HL-60 (cell line): ENCODE results near the gene MAGEE2.
"Not testable (repeated sequence)": the region's sequence is repeated elsewhere in the genome, so short reads cannot be mapped to it uniquely, and the experiment has no call there.

Source experiments
- DNase-seq, 2 experiments: peaks; one replicate each; pipeline ENCODE4 v3.0.0-alpha.2; 2010 to 2020; ENCODE audit warnings: low read depth in 1 of 2, low spot score in 1 of 2
- H3K27ac ChIP-seq: fragments of 250-450 bp; sonication (Bioruptor Pico); replicated peaks from 2 replicates; pipeline ENCODE4 v1.5.1; 2020; ENCODE audit warnings: mild to moderate bottlenecking, moderate library complexity
- H3K27me3 ChIP-seq: fragments of 250-450 bp; sonication (Bioruptor Pico); 2 replicates; pipeline ENCODE4 v1.5.1; 2021; ENCODE audit warnings: mild to moderate bottlenecking, moderate library complexity; ENCODE audit not compliant: insufficient read depth, poor library complexity, severe bottlenecking
- H3K4me3 ChIP-seq: replicated peaks from 2 replicates; pipeline ENCODE4 v1.5.1; 2011; ENCODE audit warnings: mild to moderate bottlenecking, control low read depth, low read length; ENCODE audit not compliant: insufficient read depth
- CTCF ChIP-seq: IDR thresholded peaks from one replicate; pipeline ENCODE4 v1.5.1; 2011; ENCODE audit warnings: low read length, control low read depth, inconsistent platforms; ENCODE audit not compliant: insufficient read depth
- GABPA ChIP-seq: IDR thresholded peaks from 2 replicates; pipeline ENCODE4 v1.6.1; 2012; ENCODE audit warnings: low read depth
- POLR2AphosphoS5 ChIP-seq: IDR thresholded peaks from 2 replicates; pipeline ENCODE4 v1.6.1; 2012; ENCODE audit warnings: low read depth
- REST ChIP-seq: IDR thresholded peaks from 2 replicates; pipeline ENCODE4 v1.6.1; 2012; ENCODE audit warnings: low read depth; ENCODE audit not compliant: insufficient replicate concordance
- SPI1 ChIP-seq: IDR thresholded peaks from 2 replicates; pipeline ENCODE4 v1.6.1; 2012; ENCODE audit warnings: low read depth, mild to moderate bottlenecking, borderline replicate concordance
- long read RNA-seq: library from polyadenylated mRNA; unstranded; transcript quantifications from one replicate; pipeline ENCODE4 v2.0.0, GENCODE V29; 2020

MAGEE2 gene
- long read RNA-seq, result 0 reads

DNA sequence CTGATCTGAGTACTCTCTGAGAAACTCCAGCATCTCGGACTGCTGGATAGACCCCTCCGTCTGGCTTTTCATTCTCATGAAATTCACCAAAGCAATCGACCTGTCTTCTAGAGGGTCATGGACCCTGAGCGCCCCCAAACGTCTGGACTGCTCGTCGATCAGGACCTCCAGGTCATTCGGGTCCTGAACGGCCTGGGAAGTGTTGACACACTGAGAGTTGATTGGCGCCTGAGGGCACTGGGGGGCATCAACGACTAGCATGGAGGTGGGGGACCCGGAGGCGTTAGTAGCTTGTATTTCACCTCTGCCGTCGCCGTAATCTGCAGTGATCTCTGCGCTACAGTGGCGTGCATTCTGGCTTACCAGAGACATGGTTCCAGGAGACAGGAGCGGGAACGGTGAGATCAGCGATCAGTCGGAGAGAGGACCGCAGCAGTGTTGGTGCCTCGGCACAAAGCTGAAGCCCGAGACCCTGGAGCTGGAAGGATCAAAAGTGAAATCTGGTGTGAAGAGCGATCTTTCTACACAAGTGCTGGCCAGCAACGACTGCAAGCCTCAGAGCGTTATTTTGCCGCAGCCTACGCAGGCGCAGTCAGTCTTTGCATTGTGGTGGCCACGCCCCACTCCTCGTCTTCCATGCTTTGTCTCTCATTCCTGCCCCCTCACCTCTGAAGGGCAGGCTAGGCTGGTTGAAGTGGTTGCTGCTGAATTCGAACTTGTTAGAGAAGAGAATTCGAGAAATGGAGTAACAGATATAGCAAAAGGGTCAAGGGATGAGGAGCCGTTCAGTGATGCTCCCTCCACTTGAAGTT, at the start of gene MAGEE2:
Gene MAGEE2 (minus strand): TSS at position 575 of the 812 bp plus-strand sequence. CDS start 203 bp downstream, at position 372.
- H3K27ac ChIP-seq, result no peak within 1 kb of the TSS
- H3K27me3 ChIP-seq, result peaks cover 3% of the 10 kb centered on the region
- H3K4me3 ChIP-seq, result no peak within 1 kb of the TSS
- TF ChIP-seq CTCF (no peak), SPI1 (no peak), GABPA (no peak), POLR2AphosphoS5 (no peak), REST (no peak)
- no peak for DNase-seq

GRCh38 chrX:75786290-75786689, 1.2 kb upstream of the MAGEE2 start:
- Histone ChIP-seq H3K27me3 (peaks cover 3% of the 10 kb centered on the region), H3K4me3 (no peak overlapping the region), H3K27ac (no peak overlapping the region)
- TF ChIP-seq GABPA (no peak), POLR2AphosphoS5 (no peak), SPI1 (no peak), REST (no peak), CTCF (no peak)
- DNase-seq, result no peak

GRCh38 chrX:75781611-75782010, 3.4 kb downstream of the MAGEE2 start:
- DNase-seq, result no peak
- Histone ChIP-seq H3K27me3 (peaks cover 3% of the 10 kb centered on the region), H3K27ac (no peak overlapping the region), H3K4me3 (no peak overlapping the region)
- TF ChIP-seq REST (no peak), POLR2AphosphoS5 (no peak), CTCF (no peak), SPI1 (no peak), GABPA (no peak)

DNA sequence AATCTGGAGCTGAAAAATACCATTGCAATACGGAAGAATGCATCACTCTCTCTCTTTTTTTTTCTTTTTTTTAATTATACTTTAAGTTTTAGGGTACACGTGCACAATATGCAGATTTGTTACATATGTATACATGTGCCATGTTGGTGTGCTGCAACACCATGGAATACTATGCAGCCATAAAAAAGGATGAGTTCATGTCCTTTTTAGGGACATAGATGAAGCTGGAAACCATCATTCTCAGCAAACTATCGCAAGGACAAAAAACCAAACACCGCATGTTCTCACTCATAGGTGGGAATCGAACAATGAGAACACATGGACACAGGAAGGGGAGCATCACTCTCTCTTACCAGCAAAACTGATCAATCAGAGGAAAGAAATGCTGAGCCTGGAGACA, 17.0 kb downstream of the MAGEE2 start:
- H3K4me3 ChIP-seq, result not testable (repeated sequence)

More for the DNA sequence above, 17.0 kb downstream of the MAGEE2 start:
- not testable (repeated sequence) for DNase-seq, H3K27me3 ChIP-seq, H3K27ac ChIP-seq
